ENCODE results near the gene MRPL37.
"Not testable (repeated sequence)": the region's sequence is repeated elsewhere in the genome, so short reads cannot be mapped to it uniquely, and the experiment has no call there.

Gene MRPL37

DNA sequence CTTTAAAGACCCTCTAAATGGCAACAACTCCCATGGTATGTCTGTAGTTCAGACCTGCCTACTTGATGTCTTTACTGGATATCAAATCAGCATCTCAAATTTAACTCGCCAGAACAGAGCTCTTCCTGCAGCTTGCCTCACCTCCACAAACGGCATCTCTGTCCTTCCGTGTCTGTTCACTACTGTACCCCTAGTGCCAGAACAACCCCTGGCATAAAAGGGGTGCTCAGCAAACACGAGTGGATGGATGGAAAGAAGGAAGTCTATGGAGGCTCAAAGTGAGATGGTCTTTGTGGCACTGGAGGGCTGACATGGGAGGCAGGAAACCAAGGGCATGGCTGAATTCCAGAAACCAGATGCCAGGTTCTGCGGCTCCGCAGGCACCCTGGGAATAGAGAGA is 22.7 kb downstream of the MRPL37 start:
- no peak for ATAC-seq
- no peak overlapping the region for H3K4me3 Mint-ChIP-seq

DNA sequence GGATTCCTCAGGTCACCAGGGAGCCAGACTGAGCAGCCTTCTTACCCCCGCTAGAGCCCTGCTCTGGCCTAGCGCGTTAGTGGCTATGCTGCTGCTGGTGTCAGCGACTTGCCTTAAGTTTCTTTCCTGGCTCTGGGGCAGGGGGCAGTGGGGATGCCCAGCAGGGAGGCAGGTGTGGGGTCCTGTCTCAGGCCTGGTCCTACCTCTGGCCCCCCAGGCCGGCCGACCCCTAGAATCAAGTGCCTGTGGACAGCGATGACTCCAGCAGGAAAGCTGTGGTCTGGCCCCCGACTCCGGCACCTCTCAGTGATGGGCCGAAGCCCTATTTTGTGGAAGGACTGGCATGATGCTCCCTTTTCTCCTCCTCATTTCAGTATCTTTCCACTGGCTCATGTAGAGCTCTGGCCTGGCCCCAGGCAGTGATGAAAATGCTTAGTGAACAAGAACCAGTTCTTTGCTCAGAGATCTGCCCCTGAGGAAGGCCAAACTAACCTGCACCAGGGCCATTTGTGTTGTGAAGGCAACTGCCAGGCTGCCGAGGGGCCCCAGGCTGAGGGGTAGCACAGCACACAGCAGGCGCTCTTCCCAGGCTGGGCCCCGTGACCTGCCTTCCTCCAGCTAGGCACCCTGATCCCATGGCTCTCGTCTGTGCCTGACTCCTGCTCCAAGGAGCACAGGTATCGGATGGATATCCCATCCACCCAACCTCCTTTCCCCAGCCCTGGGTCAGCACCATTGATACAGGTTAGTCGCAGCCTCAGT is 23.7 kb downstream of the MRPL37 start:
- ATAC-seq: no peak
- Mint-ChIP-seq H3K27me3 (no peaks in the 10 kb centered on the region), H3K4me3 (no peak overlapping the region), H3K4me1 (no peaks in the 10 kb centered on the region), H3K9me3 (no peaks in the 10 kb centered on the region), H3K27ac (no peak overlapping the region), H3K36me3 (peaks cover 22% of the 10 kb centered on the region)

More for the DNA sequence above, 22.7 kb downstream of the MRPL37 start:
- Mint-ChIP-seq H3K4me1 (no peaks in the 10 kb centered on the region), H3K27ac (no peak overlapping the region), H3K36me3 (peaks cover 31% of the 10 kb centered on the region), H3K9me3 (no peaks in the 10 kb centered on the region), H3K27me3 (no peaks in the 10 kb centered on the region)

- H3K27me3 Mint-ChIP-seq: no peaks in the 10 kb centered on the region
- no peaks in the 10 kb centered on the region for H3K4me1 Mint-ChIP-seq
- H3K9me3 Mint-ChIP-seq: no peaks in the 10 kb centered on the region
- peaks cover 16% of the 10 kb centered on the region for H3K36me3 Mint-ChIP-seq
- no peak for ATAC-seq
- H3K4me3 Mint-ChIP-seq: no peak overlapping the region
- H3K27ac Mint-ChIP-seq: no peak overlapping the region
Observed at GRCh38 chr1:54224233-54224632, 24.3 kb downstream of the MRPL37 start.

DNA sequence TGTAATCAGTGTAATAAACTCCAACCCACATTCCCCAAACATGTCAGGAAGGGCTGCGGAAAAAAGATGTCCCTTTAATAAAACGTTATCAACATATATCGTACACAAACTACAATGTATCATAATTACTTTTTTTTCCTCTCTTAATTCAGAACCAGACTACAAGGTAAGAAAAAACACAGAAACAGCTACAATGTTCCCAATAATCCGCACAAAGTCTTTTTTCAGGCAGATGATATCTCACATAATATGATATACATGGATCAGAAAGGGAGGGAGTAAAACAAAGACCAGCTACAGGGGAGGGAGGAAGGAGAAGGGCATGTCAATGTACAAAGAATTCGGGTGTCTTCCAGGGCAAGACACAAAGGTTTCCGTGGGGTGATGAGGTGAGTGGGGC is 25.4 kb downstream of the MRPL37 start:
- no peak overlapping the region for H3K4me3 Mint-ChIP-seq
- peaks cover 10% of the 10 kb centered on the region for H3K36me3 Mint-ChIP-seq
- no peak overlapping the region for H3K27ac Mint-ChIP-seq

GRCh38 chr1:54225986-54226559 is 26.1 kb downstream of the MRPL37 start:
- H3K36me3 Mint-ChIP-seq: peaks cover 10% of the 10 kb centered on the region
- no peaks in the 10 kb centered on the region for H3K4me1 Mint-ChIP-seq
- H3K27ac Mint-ChIP-seq: no peak overlapping the region
- no peak overlapping the region for H3K4me3 Mint-ChIP-seq
- H3K27me3 Mint-ChIP-seq: no peaks in the 10 kb centered on the region
- no peak for ATAC-seq
- H3K9me3 Mint-ChIP-seq: no peaks in the 10 kb centered on the region

More for the DNA sequence above, 25.4 kb downstream of the MRPL37 start:
- H3K9me3 Mint-ChIP-seq: no peaks in the 10 kb centered on the region
- no peaks in the 10 kb centered on the region for H3K4me1 Mint-ChIP-seq
- H3K27me3 Mint-ChIP-seq: no peaks in the 10 kb centered on the region
- no peak for ATAC-seq

GRCh38 chr1:54227091-54227602 is 27.2 kb downstream of the MRPL37 start:
- no peaks in the 10 kb centered on the region for H3K9me3 Mint-ChIP-seq
- no peak for ATAC-seq
- no peaks in the 10 kb centered on the region for H3K4me1 Mint-ChIP-seq
- no peaks in the 10 kb centered on the region for H3K27me3 Mint-ChIP-seq
- peaks cover 5% of the 10 kb centered on the region for H3K36me3 Mint-ChIP-seq
- H3K27ac Mint-ChIP-seq: no peak overlapping the region
- H3K4me3 Mint-ChIP-seq: no peak overlapping the region

DNA sequence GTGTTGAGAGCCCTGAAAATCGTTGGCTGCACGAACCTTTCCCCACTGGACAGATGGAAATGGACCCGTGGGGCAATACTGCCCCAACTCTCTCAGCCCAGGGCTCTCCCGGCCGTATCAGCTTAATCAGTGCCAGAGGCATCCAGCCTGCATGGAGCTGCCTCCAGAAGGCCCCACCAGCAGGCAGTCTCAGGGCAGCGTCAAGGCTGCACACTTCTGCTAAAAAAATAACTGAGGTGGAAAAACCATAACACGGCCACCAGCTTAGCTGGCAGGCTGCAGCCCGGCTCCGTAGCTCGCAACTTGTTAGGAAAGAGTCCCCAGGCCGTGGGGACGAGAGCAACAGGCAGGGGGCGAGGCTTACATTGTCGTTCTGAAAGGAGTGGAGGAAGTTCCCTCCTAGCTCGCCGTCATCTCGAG is 27.9 kb downstream of the MRPL37 start:
- no peaks in the 10 kb centered on the region for H3K9me3 Mint-ChIP-seq
- no peaks in the 10 kb centered on the region for H3K27me3 Mint-ChIP-seq
- ATAC-seq: no peak
- no peak overlapping the region for H3K27ac Mint-ChIP-seq
- H3K36me3 Mint-ChIP-seq: peaks cover 5% of the 10 kb centered on the region
- no peak overlapping the region for H3K4me3 Mint-ChIP-seq
- no peaks in the 10 kb centered on the region for H3K4me1 Mint-ChIP-seq

GRCh38 chr1:54228638-54229079 is 28.7 kb downstream of the MRPL37 start:
- Mint-ChIP-seq H3K27me3 (no peaks in the 10 kb centered on the region), H3K4me1 (no peaks in the 10 kb centered on the region), H3K36me3 (peaks cover 5% of the 10 kb centered on the region), H3K9me3 (no peaks in the 10 kb centered on the region), H3K4me3 (no peak overlapping the region), H3K27ac (no peak overlapping the region)
- ATAC-seq: peak; percentile 52

GRCh38 chr1:54229281-54229891 is 29.4 kb downstream of the MRPL37 start:
- no peaks in the 10 kb centered on the region for H3K4me1 Mint-ChIP-seq
- no peak for ATAC-seq
- peaks cover 5% of the 10 kb centered on the region for H3K36me3 Mint-ChIP-seq
- no peaks in the 10 kb centered on the region for H3K27me3 Mint-ChIP-seq
- H3K9me3 Mint-ChIP-seq: no peaks in the 10 kb centered on the region
- H3K4me3 Mint-ChIP-seq: no peak overlapping the region
- no peak overlapping the region for H3K27ac Mint-ChIP-seq

GRCh38 chr1:54230507-54231339 is 30.8 kb downstream of the MRPL37 start:
- Mint-ChIP-seq H3K27ac (no peak overlapping the region), H3K4me3 (no peak overlapping the region), H3K9me3 (no peaks in the 10 kb centered on the region), H3K36me3 (no peaks in the 10 kb centered on the region), H3K4me1 (no peaks in the 10 kb centered on the region), H3K27me3 (no peaks in the 10 kb centered on the region)
- ATAC-seq: no peak

DNA sequence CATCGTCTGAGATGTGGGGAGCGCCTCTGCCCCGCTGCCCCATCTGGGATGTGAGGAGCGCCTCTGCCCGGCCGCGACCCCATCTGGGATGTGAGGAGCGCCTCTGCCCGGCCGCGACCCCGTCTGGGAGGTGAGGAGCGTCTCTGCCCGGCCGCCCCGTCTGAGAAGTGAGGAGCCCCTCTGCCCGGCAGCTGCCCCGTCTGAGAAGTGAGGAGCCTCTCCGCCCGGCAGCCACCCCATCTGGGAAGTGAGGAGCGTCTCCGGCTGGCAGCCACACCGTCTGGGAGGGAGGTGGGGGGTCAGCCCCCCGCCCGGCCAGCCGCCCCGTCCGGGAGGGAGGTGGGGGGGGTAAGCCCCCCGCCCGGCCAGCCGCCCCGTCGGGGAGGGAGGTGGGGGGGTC is 33.2 kb downstream of the MRPL37 start:
- not testable (repeated sequence) for H3K27me3 Mint-ChIP-seq, H3K27ac Mint-ChIP-seq, H3K4me1 Mint-ChIP-seq, H3K9me3 Mint-ChIP-seq, H3K4me3 Mint-ChIP-seq, ATAC-seq
- H3K36me3 Mint-ChIP-seq: peaks cover 15% of the 10 kb centered on the region

DNA sequence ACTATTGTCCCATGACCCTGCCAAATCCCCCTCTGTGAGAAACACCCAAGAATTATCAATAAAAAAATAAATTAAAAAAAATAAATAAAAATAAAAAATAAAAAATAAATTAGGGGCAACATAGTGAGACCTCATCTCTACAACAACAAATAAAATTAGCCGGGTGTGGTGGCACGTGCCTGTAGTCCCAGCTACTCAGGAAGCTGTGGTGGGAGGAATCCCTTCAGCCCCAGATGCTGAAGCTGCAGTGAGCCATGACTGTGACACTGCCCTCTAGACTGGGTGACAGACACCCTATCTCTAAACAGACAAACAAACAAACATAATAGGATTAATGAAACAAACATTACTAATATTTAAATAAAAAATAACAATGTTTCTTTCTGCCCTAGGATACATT is 34.3 kb downstream of the MRPL37 start:
- Mint-ChIP-seq H3K36me3 (peaks cover 15% of the 10 kb centered on the region), H3K27ac (no peak overlapping the region)

GRCh38 chr1:54237586-54237985 is 37.6 kb downstream of the MRPL37 start:
- Mint-ChIP-seq H3K9me3 (no peaks in the 10 kb centered on the region), H3K4me3 (no peak overlapping the region), H3K4me1 (no peaks in the 10 kb centered on the region), H3K27me3 (no peaks in the 10 kb centered on the region), H3K27ac (no peak overlapping the region), H3K36me3 (peaks cover 15% of the 10 kb centered on the region)
- no peak for ATAC-seq

More for the DNA sequence above, 34.3 kb downstream of the MRPL37 start:
- no peaks in the 10 kb centered on the region for H3K9me3 Mint-ChIP-seq
- H3K27me3 Mint-ChIP-seq: no peaks in the 10 kb centered on the region
- ATAC-seq: no peak
- no peak overlapping the region for H3K4me3 Mint-ChIP-seq
- H3K4me1 Mint-ChIP-seq: no peaks in the 10 kb centered on the region

- peaks cover 15% of the 10 kb centered on the region for H3K36me3 Mint-ChIP-seq
- no peaks in the 10 kb centered on the region for H3K4me1 Mint-ChIP-seq
- no peaks in the 10 kb centered on the region for H3K9me3 Mint-ChIP-seq
- no peak overlapping the region for H3K27ac Mint-ChIP-seq
- ATAC-seq: no peak
- H3K27me3 Mint-ChIP-seq: no peaks in the 10 kb centered on the region
- H3K4me3 Mint-ChIP-seq: no peak overlapping the region
Observed at GRCh38 chr1:54238353-54239034, 38.5 kb downstream of the MRPL37 start.

DNA sequence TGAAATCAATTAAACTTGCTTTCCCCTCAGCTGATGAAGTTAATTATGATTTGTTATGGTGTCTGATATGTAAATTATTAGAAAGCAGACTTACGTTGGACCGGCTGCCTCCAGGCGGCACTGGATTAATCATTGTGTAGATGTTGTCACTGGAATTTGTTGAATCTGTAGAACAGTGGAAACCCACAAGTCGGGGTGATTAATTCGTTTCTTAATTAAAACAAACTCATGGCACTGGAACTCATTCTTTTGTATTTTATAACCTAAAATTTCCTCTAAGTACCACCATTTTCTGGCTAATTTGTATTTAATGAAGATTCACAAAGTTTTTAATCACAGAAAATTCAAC is 39.0 kb downstream of the MRPL37 start:
- Mint-ChIP-seq H3K27me3 (no peaks in the 10 kb centered on the region), H3K4me1 (no peaks in the 10 kb centered on the region), H3K36me3 (peaks cover 15% of the 10 kb centered on the region), H3K4me3 (no peak overlapping the region), H3K9me3 (no peaks in the 10 kb centered on the region), H3K27ac (no peak overlapping the region)
- no peak for ATAC-seq
